RWPE2 (cell line): ENCODE results near the gene MED9.
"Not testable (repeated sequence)": the region's sequence is repeated elsewhere in the genome, so short reads cannot be mapped to it uniquely, and the experiment has no call there.

Experiments
- ATAC-seq: fragments of 200-7000 bp; cut with Tn5 transposase; 3 replicates; pipeline ENCODE4 v1.9.1; 2021; ENCODE audit warnings: low read depth
- DNase-seq: peaks from one replicate; pipeline ENCODE4 v3.0.0-alpha.2; 2020; ENCODE audit warnings: low spot score
- H3K27ac ChIP-seq: fragments of 450-650 bp; 2 replicates; pipeline ENCODE4 v1.5.1; 2017; ENCODE audit warnings: mild to moderate bottlenecking; ENCODE audit not compliant: poor library complexity, severe bottlenecking
- H3K27me3 ChIP-seq: fragments of 250-450 bp; sonication (Bioruptor Pico); 2 replicates; pipeline ENCODE4 v1.5.1; 2021; ENCODE audit warnings: mild to moderate bottlenecking, moderate library complexity; ENCODE audit not compliant: insufficient read depth, poor library complexity, severe bottlenecking
- H3K36me3 ChIP-seq: fragments of 250-450 bp; sonication (Bioruptor Pico); 2 replicates; pipeline ENCODE4 v1.5.1; 2020; ENCODE audit warnings: low read depth, mild to moderate bottlenecking, moderate library complexity
- H3K4me1 ChIP-seq: fragments of 250-450 bp; sonication (Bioruptor Pico); 2 replicates; pipeline ENCODE4 v1.5.1; 2021; ENCODE audit warnings: mild to moderate bottlenecking, moderate library complexity; ENCODE audit not compliant: insufficient read depth, poor library complexity, severe bottlenecking
- H3K4me3 ChIP-seq: fragments of 250-450 bp; sonication (Bioruptor Pico); 2 replicates; pipeline ENCODE4 v1.5.1; 2021; ENCODE audit warnings: mild to moderate bottlenecking, moderate library complexity; ENCODE audit not compliant: severe bottlenecking
- H3K9me3 ChIP-seq: fragments of 250-450 bp; sonication (Bioruptor Pico); 2 replicates; pipeline ENCODE4 v1.5.1; 2021; ENCODE audit warnings: mild to moderate bottlenecking, moderate library complexity; ENCODE audit not compliant: severe bottlenecking
- TF ChIP-seq, protein P1 (sequence below): fragments of 450-650 bp; IDR thresholded peaks from one replicate; pipeline ENCODE4 v1.5.1; 2017; ENCODE audit warnings: mild to moderate bottlenecking, moderate library complexity; ENCODE audit not compliant: poor library complexity, severe bottlenecking

Gene MED9, protein sequence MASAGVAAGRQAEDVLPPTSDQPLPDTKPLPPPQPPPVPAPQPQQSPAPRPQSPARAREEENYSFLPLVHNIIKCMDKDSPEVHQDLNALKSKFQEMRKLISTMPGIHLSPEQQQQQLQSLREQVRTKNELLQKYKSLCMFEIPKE

DNA sequence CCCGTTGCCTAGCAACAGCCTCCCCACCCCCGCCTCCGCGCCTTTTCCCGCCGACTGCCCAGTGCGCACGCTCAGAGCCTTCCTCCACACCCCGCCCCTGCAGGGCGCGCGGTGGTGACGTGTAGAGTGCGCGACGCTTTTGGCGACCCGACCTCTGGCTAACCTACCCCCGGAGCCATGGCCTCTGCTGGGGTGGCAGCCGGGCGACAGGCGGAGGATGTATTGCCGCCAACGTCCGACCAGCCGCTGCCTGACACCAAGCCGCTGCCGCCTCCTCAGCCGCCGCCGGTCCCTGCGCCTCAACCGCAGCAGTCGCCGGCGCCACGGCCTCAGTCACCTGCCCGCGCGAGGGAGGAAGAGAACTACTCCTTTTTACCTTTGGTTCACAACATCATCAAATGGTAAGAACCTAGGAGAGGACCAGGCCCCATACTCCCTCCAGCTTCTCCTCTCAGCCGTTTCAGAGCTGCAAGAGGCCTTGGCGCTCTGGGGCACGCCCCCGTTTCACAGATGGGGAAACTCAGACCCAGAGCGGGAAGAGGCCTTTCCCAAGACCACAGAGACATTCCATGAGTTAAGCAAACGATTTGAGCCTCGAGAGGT is at the start of gene MED9:
TSS of gene MED9 (plus strand) at position 136 of the 603 bp plus-strand sequence. CDS start at position 178, 42 bp downstream.
- Histone ChIP-seq H3K36me3 (peaks cover 12% of the 10 kb centered on the region), H3K27ac (peak within 1 kb of the TSS; percentile 50), H3K4me1 (peaks cover 6% of the 10 kb centered on the region), H3K27me3 (no peaks in the 10 kb centered on the region), H3K4me3 (peak within 1 kb of the TSS; percentile 100), H3K9me3 (no peaks in the 10 kb centered on the region)
- peak; percentile 88 for DNase-seq
- TF ChIP-seq, protein P1, sequence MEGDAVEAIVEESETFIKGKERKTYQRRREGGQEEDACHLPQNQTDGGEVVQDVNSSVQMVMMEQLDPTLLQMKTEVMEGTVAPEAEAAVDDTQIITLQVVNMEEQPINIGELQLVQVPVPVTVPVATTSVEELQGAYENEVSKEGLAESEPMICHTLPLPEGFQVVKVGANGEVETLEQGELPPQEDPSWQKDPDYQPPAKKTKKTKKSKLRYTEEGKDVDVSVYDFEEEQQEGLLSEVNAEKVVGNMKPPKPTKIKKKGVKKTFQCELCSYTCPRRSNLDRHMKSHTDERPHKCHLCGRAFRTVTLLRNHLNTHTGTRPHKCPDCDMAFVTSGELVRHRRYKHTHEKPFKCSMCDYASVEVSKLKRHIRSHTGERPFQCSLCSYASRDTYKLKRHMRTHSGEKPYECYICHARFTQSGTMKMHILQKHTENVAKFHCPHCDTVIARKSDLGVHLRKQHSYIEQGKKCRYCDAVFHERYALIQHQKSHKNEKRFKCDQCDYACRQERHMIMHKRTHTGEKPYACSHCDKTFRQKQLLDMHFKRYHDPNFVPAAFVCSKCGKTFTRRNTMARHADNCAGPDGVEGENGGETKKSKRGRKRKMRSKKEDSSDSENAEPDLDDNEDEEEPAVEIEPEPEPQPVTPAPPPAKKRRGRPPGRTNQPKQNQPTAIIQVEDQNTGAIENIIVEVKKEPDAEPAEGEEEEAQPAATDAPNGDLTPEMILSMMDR = no peak
- peak; percentile 86 for ATAC-seq

DNA sequence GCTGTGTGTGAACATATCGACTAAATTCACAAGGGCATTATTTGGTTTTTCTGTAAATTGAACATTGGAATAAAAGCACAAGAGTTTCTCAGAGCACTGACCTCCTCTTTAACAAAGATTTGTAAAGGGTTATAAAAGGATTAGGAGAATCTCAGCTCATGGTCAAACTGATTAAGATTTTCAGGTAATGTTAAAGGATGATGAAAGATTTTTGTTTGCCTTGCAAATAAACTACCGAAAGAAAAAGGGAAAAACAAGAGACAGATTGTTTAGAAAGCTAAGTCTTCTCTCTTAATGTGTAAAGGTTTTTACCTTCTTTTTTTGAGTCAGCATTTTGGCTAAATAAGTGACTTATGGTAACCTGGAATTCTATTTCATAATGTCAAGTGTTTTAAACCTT is 47.6 kb upstream of the MED9 start:
- Histone ChIP-seq H3K4me3 (no peak overlapping the region), H3K9me3 (no peaks in the 10 kb centered on the region), H3K36me3 (no peaks in the 10 kb centered on the region), H3K27ac (no peak overlapping the region), H3K27me3 (peaks cover 7% of the 10 kb centered on the region), H3K4me1 (no peaks in the 10 kb centered on the region)
- ATAC-seq = no peak
- no peak for DNase-seq
- TF ChIP-seq, protein P1 = no peak

DNA sequence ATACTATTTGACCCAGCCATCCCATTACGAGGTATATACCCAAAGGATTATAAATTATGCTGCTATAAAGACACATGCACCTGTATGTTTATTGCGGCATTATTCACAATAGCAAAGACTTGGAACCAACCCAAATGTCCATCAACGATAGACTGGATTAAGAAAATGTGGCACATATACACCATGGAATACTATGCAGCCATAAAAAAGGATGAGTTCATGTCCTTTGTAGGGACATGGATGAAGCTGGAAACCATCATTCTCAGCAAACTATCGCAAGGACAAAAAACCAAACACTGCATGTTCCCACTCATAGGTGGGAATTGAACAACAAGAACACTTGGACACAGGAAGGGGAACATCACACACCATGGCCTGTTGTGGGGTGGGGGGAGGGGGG is 45.9 kb upstream of the MED9 start:
- H3K9me3 ChIP-seq, H3K36me3 ChIP-seq, DNase-seq, H3K4me1 ChIP-seq, H3K27me3 ChIP-seq, H3K27ac ChIP-seq, ATAC-seq, H3K4me3 ChIP-seq: not testable (repeated sequence)

DNA sequence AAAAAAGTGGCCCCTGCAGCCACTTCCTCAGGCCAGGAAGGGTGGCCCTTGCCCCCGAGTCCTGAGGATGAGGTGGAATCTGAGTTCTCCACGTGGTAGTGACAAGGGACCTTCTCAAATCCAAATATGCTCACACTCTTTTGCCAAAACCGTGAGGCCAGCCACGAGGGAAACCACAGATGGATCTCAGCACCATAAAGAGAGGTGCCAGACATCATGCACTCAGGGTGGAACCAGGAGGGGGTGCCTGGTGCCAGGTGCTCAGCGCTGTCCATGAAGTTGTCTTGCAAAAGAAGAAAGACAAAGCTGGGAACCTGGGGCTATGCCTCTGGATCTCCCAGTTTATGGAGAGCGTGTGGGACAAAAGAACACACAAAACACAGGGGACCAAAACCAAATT is 45.2 kb upstream of the MED9 start:
- TF ChIP-seq, protein P1 = no peak
- Histone ChIP-seq H3K27me3 (peaks cover 7% of the 10 kb centered on the region), H3K9me3 (no peaks in the 10 kb centered on the region), H3K27ac (no peak overlapping the region), H3K36me3 (no peaks in the 10 kb centered on the region), H3K4me1 (no peaks in the 10 kb centered on the region), H3K4me3 (no peak overlapping the region)
- DNase-seq = no peak
- no peak for ATAC-seq

DNA sequence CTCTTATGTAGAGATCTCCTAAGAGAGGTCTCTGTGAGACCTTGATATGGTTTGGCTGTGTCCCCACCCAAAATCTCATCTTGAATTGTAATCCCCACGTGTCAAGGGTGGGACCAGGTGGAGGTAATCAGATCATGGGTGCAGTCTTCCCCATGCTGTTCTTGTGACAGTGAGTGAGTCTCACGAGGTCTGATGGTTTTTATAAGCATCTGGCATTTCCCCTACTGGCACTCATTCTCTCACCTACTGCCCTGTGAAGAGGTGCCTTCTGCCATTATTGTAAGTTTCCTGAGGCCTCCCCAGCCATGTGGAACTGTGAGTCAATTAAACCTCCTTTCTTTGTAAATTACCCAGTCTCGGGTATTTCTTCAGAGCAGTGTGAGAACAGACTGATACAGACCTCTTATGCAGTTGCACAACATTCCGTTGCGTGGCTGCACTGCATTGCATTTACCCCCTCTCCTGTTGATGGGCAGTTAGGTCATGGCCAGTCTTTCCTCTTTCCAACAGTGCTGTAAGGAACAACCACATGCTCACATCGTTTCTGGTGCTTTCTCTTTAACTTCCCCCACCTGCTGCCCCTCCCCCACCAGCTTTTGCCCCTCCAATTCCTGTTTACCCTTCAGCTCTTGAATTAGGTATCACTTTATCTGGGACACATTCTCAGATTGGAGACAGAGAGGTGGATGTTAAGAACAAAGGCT is 43.6 kb upstream of the MED9 start:
- DNase-seq = no peak
- no peaks in the 10 kb centered on the region for H3K9me3 ChIP-seq
- peaks cover 7% of the 10 kb centered on the region for H3K27me3 ChIP-seq
- ATAC-seq = no peak
- H3K27ac ChIP-seq = no peak overlapping the region
- TF ChIP-seq, protein P1 = no peak
- H3K4me3 ChIP-seq = no peak overlapping the region
- H3K4me1 ChIP-seq = no peaks in the 10 kb centered on the region
- H3K36me3 ChIP-seq = no peaks in the 10 kb centered on the region
